Activated naive CD8-positive, alpha-beta T cell treated with anti-CD3 and anti-CD28 coated beads, Interleukin-2, amount 10 ng/mL, durations not matched to agents 7 days and 5 days (primary cell): ENCODE measurements around the gene ATP1A1. TPM values are rescaled to one million over a fixed set of nuclear protein-coding genes. Genes with fewer than 3 reads are reported as not detected.

Source experiments
- ATAC-seq: fragments of 150-1000 bp; cut with Tn5 transposase; one replicate; pipeline ENCODE4 v1.10.0; 2021; ENCODE audit warnings: low read depth, moderate library complexity
- POLR2A ChIA-PET: fragments of 350-600 bp; sonication (Branson Sonifier 250); formaldehyde crosslinking; loops from one replicate; lab custom pipeline; 2021; ENCODE audit warnings: antibody characterized with exemption; lab: Charles Lee
- DNase-seq: peaks from one replicate; pipeline ENCODE4 v3.0.0; 2021
- H3K27ac Mint-ChIP-seq: one replicate; pipeline ENCODE4 v1.8.0; 2022; ENCODE audit warnings: mild to moderate bottlenecking, mixed read lengths
- H3K27me3 Mint-ChIP-seq: one replicate; pipeline ENCODE4 v1.8.0; 2022; ENCODE audit warnings: mild to moderate bottlenecking, moderate library complexity, mixed read lengths
- H3K36me3 Mint-ChIP-seq: one replicate; pipeline ENCODE4 v1.8.0; 2021; ENCODE audit warnings: mild to moderate bottlenecking, mixed read lengths
- H3K4me1 Mint-ChIP-seq: one replicate; pipeline ENCODE4 v1.8.0; 2021; ENCODE audit warnings: mixed read lengths
- H3K4me3 Mint-ChIP-seq: one replicate; pipeline ENCODE4 v1.8.0; 2022; ENCODE audit warnings: mild to moderate bottlenecking, moderate library complexity, mixed read lengths
- H3K9me3 Mint-ChIP-seq: one replicate; pipeline ENCODE4 v1.8.0; 2021; ENCODE audit warnings: mixed read lengths
- total RNA-seq, 2 experiments: library from RNA; stranded (reverse); gene quantifications; one replicate each; pipeline ENCODE4 v1.2.3, GENCODE V29; 2021

Gene ATP1A1
- total RNA-seq, 2 experiments from 2014 or later: 193 to 195 TPM

GRCh38 chr1:116334015-116334547, 39.0 kb upstream of the ATP1A1 start:
- Mint-ChIP-seq H3K27ac (no peak overlapping the region), H3K27me3 (no peaks in the 10 kb centered on the region), H3K36me3 (no peaks in the 10 kb centered on the region), H3K9me3 (no peaks in the 10 kb centered on the region), H3K4me3 (no peak overlapping the region), H3K4me1 (peaks cover 7% of the 10 kb centered on the region)
- ATAC-seq (no peak), DNase-seq (no peak)
- POLR2A ChIA-PET: no interaction called here

DNA sequence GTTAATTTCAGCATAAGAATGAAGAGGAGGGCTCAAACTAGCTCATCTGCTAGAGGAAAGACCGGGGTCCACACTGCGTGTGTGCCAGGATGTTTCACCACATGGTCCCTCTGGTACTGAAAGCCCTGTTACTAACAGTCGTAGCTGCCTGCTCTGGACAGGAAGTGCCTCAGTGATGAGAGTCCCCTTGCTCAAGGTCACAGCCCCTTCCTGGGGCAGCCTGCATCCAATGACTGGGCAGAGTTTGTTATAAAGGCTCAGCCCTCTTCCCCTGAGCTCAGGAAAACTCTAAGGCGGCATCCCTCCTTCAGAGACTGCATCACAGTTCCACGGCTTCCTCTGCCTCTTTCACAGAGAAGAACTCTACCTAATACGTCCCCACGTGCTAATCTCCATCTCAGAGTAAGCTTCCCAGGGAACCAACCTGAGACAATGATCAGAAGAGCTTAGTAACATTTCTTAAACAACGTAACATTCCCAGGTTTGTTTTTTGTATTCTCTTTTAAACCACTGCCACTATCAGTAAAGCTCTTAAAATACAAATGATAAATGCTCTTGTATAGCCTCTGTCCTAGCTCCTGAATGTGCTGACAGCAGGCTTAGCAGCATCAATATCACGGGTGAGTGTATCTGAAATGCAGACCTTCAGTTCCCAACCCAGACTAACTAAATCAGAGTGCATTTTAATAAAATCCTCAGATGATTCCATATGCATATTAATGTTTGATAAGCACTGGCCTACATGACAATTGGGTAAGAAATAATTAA, 38.0 kb upstream of the ATP1A1 start:
- Mint-ChIP-seq H3K36me3 (no peaks in the 10 kb centered on the region), H3K4me1 (peaks cover 2% of the 10 kb centered on the region), H3K27me3 (no peaks in the 10 kb centered on the region), H3K27ac (no peak overlapping the region), H3K4me3 (no peak overlapping the region), H3K9me3 (no peaks in the 10 kb centered on the region)
- no peak for DNase-seq
- POLR2A ChIA-PET: no interaction called here
- ATAC-seq: no peak

GRCh38 chr1:116335850-116336624, 37.0 kb upstream of the ATP1A1 start:
- POLR2A ChIA-PET: no interaction called here

DNA sequence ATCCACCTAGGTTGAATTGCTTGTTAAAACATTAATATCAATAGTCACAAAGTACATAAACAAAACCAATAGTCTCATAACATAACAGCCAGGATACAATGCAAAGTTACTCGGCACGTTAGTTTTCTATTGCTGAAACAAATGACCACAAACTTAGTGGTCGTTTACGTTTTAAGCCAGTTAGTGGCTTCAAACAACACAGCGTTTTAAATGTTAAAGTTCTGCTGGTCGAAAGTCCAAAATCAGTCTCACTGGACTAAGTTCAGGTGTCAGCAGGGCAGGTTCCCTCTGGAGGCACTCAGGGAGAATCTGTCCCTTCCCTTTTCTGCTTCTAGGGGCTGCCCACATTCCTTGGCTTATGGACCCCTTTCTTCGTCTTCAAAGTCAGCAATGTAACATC, 35.6 kb upstream of the ATP1A1 start:
- no peak for ATAC-seq
- Mint-ChIP-seq H3K27me3 (no peaks in the 10 kb centered on the region), H3K4me1 (peaks cover 2% of the 10 kb centered on the region), H3K36me3 (no peaks in the 10 kb centered on the region), H3K9me3 (no peaks in the 10 kb centered on the region), H3K4me3 (no peak overlapping the region), H3K27ac (no peak overlapping the region)
- POLR2A ChIA-PET: no interaction called here
- DNase-seq: no peak

More at GRCh38 chr1:116335850-116336624, 37.0 kb upstream of the ATP1A1 start:
- no peaks in the 10 kb centered on the region for H3K36me3 Mint-ChIP-seq
- no peak for DNase-seq
- no peak for ATAC-seq
- no peaks in the 10 kb centered on the region for H3K9me3 Mint-ChIP-seq
- H3K27me3 Mint-ChIP-seq: no peaks in the 10 kb centered on the region
- peaks cover 2% of the 10 kb centered on the region for H3K4me1 Mint-ChIP-seq
- H3K4me3 Mint-ChIP-seq: no peak overlapping the region
- H3K27ac Mint-ChIP-seq: no peak overlapping the region

- no peak for ATAC-seq
- peaks cover 2% of the 10 kb centered on the region for H3K4me1 Mint-ChIP-seq
- H3K36me3 Mint-ChIP-seq: no peaks in the 10 kb centered on the region
- no peak for DNase-seq
- no peaks in the 10 kb centered on the region for H3K27me3 Mint-ChIP-seq
- POLR2A ChIA-PET: no interaction called here
- H3K9me3 Mint-ChIP-seq: no peaks in the 10 kb centered on the region
- H3K27ac Mint-ChIP-seq: no peak overlapping the region
- no peak overlapping the region for H3K4me3 Mint-ChIP-seq
These were observed 34.6 kb upstream of the ATP1A1 start for GRCh38 chr1:116338400-116338799.

DNA sequence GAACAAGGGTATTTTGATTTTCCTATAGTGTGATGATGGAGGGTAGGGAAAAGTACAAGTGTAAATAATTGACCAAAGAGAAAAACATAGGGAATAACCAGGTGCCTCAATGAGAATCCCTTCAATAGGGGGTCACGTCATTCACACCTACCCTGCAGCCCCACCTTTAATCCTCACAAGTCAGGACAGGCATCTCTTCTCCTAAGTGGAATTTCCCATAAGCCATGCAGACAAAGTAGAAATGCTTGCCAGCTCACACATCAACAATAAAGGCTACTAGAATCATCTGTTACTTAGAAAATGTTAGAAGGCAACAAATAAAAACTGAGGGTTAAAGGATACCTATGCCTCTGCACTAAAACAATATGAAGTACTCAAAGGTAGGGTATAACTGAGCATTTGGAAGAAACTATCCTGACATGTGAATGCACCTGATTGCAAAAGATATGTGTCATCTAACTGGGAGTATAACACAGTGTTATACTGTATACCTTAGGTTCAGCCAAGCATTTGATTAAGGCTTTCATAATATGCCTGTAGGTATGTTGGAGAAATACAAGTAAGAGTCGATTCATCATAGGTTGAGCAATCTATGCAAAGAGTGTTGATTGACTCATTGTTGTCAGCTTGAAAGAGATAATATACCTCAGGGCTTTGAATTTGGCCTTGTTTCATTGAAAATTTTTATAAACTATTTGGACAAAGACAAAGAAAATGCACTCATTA, 32.4 kb upstream of the ATP1A1 start:
- POLR2A ChIA-PET: no interaction called here
- ATAC-seq (no peak), DNase-seq (no peak)
- H3K27ac Mint-ChIP-seq: no peak overlapping the region
- H3K4me3 Mint-ChIP-seq: no peak overlapping the region
- H3K36me3 Mint-ChIP-seq: no peaks in the 10 kb centered on the region
- no peaks in the 10 kb centered on the region for H3K4me1 Mint-ChIP-seq
- no peaks in the 10 kb centered on the region for H3K27me3 Mint-ChIP-seq
- no peaks in the 10 kb centered on the region for H3K9me3 Mint-ChIP-seq

DNA sequence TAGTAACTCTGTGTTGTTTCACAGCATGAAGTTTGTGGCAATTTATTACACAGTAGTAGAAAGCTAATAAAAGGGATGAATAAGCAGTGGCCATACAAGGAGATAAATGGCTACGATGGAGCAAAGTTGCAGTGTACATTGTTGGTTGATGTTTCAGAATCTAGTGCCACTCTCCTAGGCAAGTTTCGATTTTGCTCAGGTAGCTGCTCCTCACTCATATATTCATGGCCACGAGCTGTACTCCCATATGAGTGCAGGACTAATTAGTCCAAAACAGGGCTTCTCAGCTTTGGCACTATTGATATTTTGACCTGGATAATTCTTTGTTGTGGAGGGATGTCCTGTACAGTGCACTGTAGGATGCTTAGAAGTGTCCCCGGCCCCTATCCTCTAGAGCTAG, 30.0 kb upstream of the ATP1A1 start:
- Mint-ChIP-seq H3K27ac (no peak overlapping the region), H3K27me3 (no peaks in the 10 kb centered on the region), H3K36me3 (peaks cover 2% of the 10 kb centered on the region), H3K9me3 (no peaks in the 10 kb centered on the region), H3K4me3 (no peak overlapping the region), H3K4me1 (peaks cover 8% of the 10 kb centered on the region)
- POLR2A ChIA-PET: no interaction called here
- DNase-seq (no peak), ATAC-seq (no peak)

DNA sequence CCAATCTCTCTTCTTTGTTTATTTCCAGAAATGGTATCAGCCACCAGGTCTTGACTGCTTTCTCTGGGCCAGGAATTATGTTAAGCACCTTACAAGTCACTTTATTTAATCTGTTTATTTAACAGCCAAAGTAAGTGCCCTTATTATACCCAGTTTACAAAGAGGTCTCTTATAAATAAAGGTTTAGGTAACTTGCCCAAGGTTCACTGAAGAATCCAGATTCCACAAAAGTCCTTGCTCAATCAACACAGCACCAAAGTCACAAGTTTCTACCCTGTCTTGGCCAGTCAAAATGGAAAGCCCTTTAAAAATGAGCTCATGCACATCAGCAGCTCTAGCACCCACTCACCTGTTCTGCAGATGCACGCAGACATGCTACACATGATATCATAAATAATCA, 28.0 kb upstream of the ATP1A1 start:
- peaks cover 8% of the 10 kb centered on the region for H3K4me1 Mint-ChIP-seq
- no peaks in the 10 kb centered on the region for H3K9me3 Mint-ChIP-seq
- H3K27me3 Mint-ChIP-seq: no peaks in the 10 kb centered on the region
- H3K36me3 Mint-ChIP-seq: peaks cover 2% of the 10 kb centered on the region
- no peak for DNase-seq
- H3K27ac Mint-ChIP-seq: no peak overlapping the region
- no peak overlapping the region for H3K4me3 Mint-ChIP-seq
- POLR2A ChIA-PET: no interaction called here
- ATAC-seq: no peak

DNA sequence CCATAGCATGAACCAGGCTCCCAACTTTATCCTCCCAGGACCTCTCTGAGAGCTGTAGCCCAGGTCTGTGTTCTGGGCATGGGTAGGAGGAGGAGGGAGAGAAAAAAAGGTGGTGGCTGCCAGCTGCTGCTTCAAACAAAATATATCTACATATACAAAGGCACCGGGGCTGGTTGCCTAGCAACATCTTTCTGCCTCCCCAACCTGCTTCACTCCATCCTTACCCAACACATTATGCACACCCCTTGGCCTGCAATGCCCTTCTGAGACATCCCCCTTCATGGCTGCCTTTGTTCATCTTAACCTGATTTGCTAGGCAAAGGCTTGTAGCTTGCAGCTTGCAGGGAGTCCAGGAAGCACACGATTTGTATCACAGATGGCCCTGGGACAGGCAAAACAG, 27.2 kb upstream of the ATP1A1 start:
- POLR2A ChIA-PET: interaction anchor here (0.5 kb wide), 1 partner anchor 295 kb away, joined by 4 read pairs; no protein-coding TSS in a partner anchor

DNA sequence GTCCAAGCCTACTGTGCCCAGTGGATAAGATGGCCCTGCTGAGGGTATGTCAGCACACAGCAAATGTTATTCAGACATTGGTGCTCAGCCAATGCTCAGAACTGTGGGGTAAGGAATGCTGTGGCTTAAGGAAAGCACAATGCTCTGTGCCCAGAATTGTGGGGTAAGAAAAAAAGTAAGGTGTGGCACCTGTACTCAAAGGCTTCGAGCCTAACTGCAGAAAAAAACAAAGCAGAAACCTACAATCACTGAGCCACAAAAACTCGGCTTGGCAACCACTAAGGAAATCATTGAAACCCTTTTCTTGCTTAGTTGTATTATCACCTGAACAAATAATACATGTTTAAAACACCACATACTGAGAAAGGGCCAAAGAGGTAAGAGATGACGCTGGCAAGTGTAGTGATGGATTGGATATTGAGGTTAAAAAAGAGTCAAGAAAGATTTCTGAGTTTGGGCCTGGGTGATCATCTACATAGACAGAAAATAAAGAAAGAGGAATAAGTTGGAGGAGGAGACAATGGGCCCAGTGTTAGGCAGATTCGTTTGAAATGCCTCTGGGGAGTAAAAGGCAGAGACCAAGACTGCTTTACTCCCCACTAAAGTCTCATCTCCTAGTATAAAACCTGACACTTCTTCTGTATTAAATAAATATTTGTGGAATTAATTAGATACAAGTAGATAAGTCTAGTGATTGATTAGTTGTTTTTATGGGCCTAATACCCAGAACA, 25.9 kb upstream of the ATP1A1 start:
- peak overlapping the region; percentile 7 for H3K27ac Mint-ChIP-seq
- H3K36me3 Mint-ChIP-seq: peaks cover 2% of the 10 kb centered on the region
- DNase-seq (no peak), ATAC-seq (no peak)
- H3K4me3 Mint-ChIP-seq: no peak overlapping the region
- no peaks in the 10 kb centered on the region for H3K27me3 Mint-ChIP-seq
- peaks cover 9% of the 10 kb centered on the region for H3K4me1 Mint-ChIP-seq
- POLR2A ChIA-PET: no interaction called here
- no peaks in the 10 kb centered on the region for H3K9me3 Mint-ChIP-seq

More for the DNA sequence above, 27.2 kb upstream of the ATP1A1 start:
- no peaks in the 10 kb centered on the region for H3K27me3 Mint-ChIP-seq
- peaks cover 8% of the 10 kb centered on the region for H3K4me1 Mint-ChIP-seq
- no peak overlapping the region for H3K4me3 Mint-ChIP-seq
- no peaks in the 10 kb centered on the region for H3K9me3 Mint-ChIP-seq
- no peak overlapping the region for H3K27ac Mint-ChIP-seq
- peak; percentile 45 for ATAC-seq
- no peak for DNase-seq
- H3K36me3 Mint-ChIP-seq: peaks cover 2% of the 10 kb centered on the region

- no peak for DNase-seq
- ATAC-seq: no peak
- Mint-ChIP-seq H3K27ac (no peak overlapping the region), H3K4me3 (no peak overlapping the region), H3K9me3 (no peaks in the 10 kb centered on the region), H3K27me3 (no peaks in the 10 kb centered on the region), H3K36me3 (peaks cover 2% of the 10 kb centered on the region), H3K4me1 (peaks cover 13% of the 10 kb centered on the region)
- POLR2A ChIA-PET: no interaction called here
These were observed 25.3 kb upstream of the ATP1A1 start for GRCh38 chr1:116347696-116348095.

- peaks cover 2% of the 10 kb centered on the region for H3K36me3 Mint-ChIP-seq
- peaks cover 15% of the 10 kb centered on the region for H3K4me1 Mint-ChIP-seq
- no peak overlapping the region for H3K27ac Mint-ChIP-seq
- DNase-seq (no peak), ATAC-seq (no peak)
- POLR2A ChIA-PET: no interaction called here
- no peak overlapping the region for H3K4me3 Mint-ChIP-seq
- H3K9me3 Mint-ChIP-seq: peaks cover 2% of the 10 kb centered on the region
- no peaks in the 10 kb centered on the region for H3K27me3 Mint-ChIP-seq
These were observed 22.9 kb upstream of the ATP1A1 start for GRCh38 chr1:116350097-116350645.
